Stimulated activated CD4-positive, alpha-beta T cell treated with anti-CD3 and anti-CD28 coated beads, Interleukin-15, amount 100 ng/mL, for 1 hour (primary cell): ENCODE measurements around the gene ZSCAN31.
A peak's percentile ranks its signal among the peaks of the same experiment; 100 is the strongest.

Experiments used
- DNase-seq, 2 donors: peaks; one replicate each; pipeline ENCODE4 v3.0.0-alpha.2; 2020; ENCODE audit warnings: low read depth in 1 of 2, low spot score in 1 of 2

The ZSCAN31 gene

GRCh38 chr6:28353981-28354676, 18.2 kb upstream of the ZSCAN31 start:
- no peak for DNase-seq

GRCh38 chr6:28353356-28353755, 17.4 kb upstream of the ZSCAN31 start:
- no peak for DNase-seq

GRCh38 chr6:28351493-28351925, 15.6 kb upstream of the ZSCAN31 start:
- no peak for DNase-seq

- no peak for DNase-seq
These were observed 15.1 kb upstream of the ZSCAN31 start for GRCh38 chr6:28351087-28351486.

- peak; percentile 65 to 68 for DNase-seq
These were observed 14.2 kb upstream of the ZSCAN31 start, which contains the start of gene ZKSCAN3 for GRCh38 chr6:28349892-28350737. ZKSCAN3 (plus strand) TSS chr6:28349947; CDS start chr6:28359587, 9,640 bp downstream.

- no peak for DNase-seq
These were observed 13.5 kb upstream of the ZSCAN31 start for GRCh38 chr6:28349344-28349891.

- DNase-seq = no peak
These were observed 11.2 kb upstream of the ZSCAN31 start for GRCh38 chr6:28347119-28347518.

GRCh38 chr6:28345201-28345600, 9.3 kb upstream of the ZSCAN31 start:
- no peak for DNase-seq

GRCh38 chr6:28343898-28344677, 8.1 kb upstream of the ZSCAN31 start:
- DNase-seq = no peak

- no peak for DNase-seq
These were observed 4.6 kb upstream of the ZSCAN31 start for GRCh38 chr6:28340310-28341095.

- no peak for DNase-seq
These were observed 1.2 kb upstream of the ZSCAN31 start for GRCh38 chr6:28337121-28337520.

- no peak for DNase-seq
These were observed 554 bp upstream of the ZSCAN31 start for GRCh38 chr6:28336284-28337120.

- no peak for DNase-seq
These were observed 846 bp downstream of the ZSCAN31 start for GRCh38 chr6:28335040-28335563.

GRCh38 chr6:28334286-28335039, 1.5 kb downstream of the ZSCAN31 start:
- DNase-seq = no peak

- DNase-seq = no peak
These were observed 2.3 kb downstream of the ZSCAN31 start for GRCh38 chr6:28333599-28334018.

GRCh38 chr6:28333047-28333446, 2.9 kb downstream of the ZSCAN31 start:
- DNase-seq = no peak

- DNase-seq = no peak
These were observed 5.9 kb downstream of the ZSCAN31 start for GRCh38 chr6:28330041-28330440.

GRCh38 chr6:28326371-28326948, 9.5 kb downstream of the ZSCAN31 start:
- no peak for DNase-seq
